BJ (cell line): Measurements from ENCODE around the gene STRIP2. TPM values are rescaled to one million over a fixed set of nuclear protein-coding genes. Genes with fewer than 3 reads are reported as not detected.

Experiments
- CTCF ChIA-PET: fragments of 350-600 bp; formaldehyde crosslinking; extraction: SDS; loops from one replicate; lab custom pipeline; 2021; ENCODE audit warnings: antibody characterized with exemption, inconsistent platforms; lab: Yijun Ruan, JAX
- POLR2A ChIA-PET: fragments of 300-600 bp; sonication (Branson Sonifier 250); formaldehyde crosslinking; extraction: SDS; loops from one replicate; lab custom pipeline; 2021; ENCODE audit warnings: antibody characterized with exemption; lab: Charles Lee
- DNase-seq: peaks from one replicate; pipeline ENCODE4 v3.0.0-alpha.2; 2011; ENCODE audit warnings: low read depth
- H3K27me3 ChIP-seq: 2 replicates; pipeline ENCODE4 v1.6.0; 2011; ENCODE audit warnings: low read length; ENCODE audit not compliant: control insufficient read depth, insufficient read depth
- H3K36me3 ChIP-seq: 2 replicates; pipeline ENCODE4 v1.5.1; 2011; ENCODE audit warnings: low read length; ENCODE audit not compliant: control insufficient read depth, insufficient read depth
- H3K4me3 ChIP-seq: 2 replicates; pipeline ENCODE4 v1.5.1; 2011; ENCODE audit warnings: low read depth, mild to moderate bottlenecking, control low read depth, low read length
- CTCF ChIP-seq: IDR thresholded peaks from 2 replicates; pipeline ENCODE4 v1.5.1; 2011; ENCODE audit warnings: low read depth, mild to moderate bottlenecking, control low read depth, inconsistent platforms, low read length, moderate library complexity; ENCODE audit not compliant: insufficient read depth
- polyA plus RNA-seq: library from polyadenylated mRNA; depleted of rRNA; stranded (reverse); fragments of >200 nt; gene quantifications from 2 replicates; pipeline ENCODE4 v1.2.3, GENCODE V29; 2011

The STRIP2 gene
- polyA plus RNA-seq, 1 experiment: 2.0 TPM

- no peak for DNase-seq
- Histone ChIP-seq H3K36me3 (no peaks in the 10 kb centered on the region), H3K4me3 (no peak overlapping the region), H3K27me3 (no peaks in the 10 kb centered on the region)
- CTCF ChIA-PET: interaction anchor here (1.3 to 6.2 kb wide), 5 partner anchors 7 to 83 kb away, joined by 3 to 31 read pairs (median 4); no protein-coding TSS in a partner anchor
- POLR2A ChIA-PET: no interaction called here
- no peak for TF ChIP-seq CTCF
Observed at GRCh38 chr7:129388333-129389098, 45.7 kb upstream of the STRIP2 start.

DNA sequence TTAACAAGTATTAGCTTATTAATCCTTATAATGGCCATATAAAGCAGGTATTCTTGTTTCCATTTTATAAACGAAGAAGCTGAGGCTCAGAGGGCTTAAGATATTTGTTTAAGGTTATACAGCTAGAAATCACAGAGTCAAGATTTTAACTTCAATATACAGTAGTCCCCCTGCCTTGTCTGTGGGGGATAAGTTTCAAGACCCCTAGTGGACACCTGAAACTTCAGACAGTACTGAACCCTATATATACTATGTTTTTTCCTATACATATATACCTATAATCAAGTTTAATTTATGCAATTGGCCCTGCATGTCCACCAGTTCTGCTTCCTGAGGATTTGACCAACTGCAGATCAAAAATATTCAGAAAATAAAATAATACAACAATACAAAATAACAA is 44.4 kb upstream of the STRIP2 start:
- Histone ChIP-seq H3K4me3 (no peak overlapping the region), H3K36me3 (no peaks in the 10 kb centered on the region), H3K27me3 (no peaks in the 10 kb centered on the region)
- CTCF ChIA-PET: interaction anchor here (0.7 to 6.2 kb wide), 6 partner anchors 9 to 82 kb away, joined by 3 to 31 read pairs (median 4); no protein-coding TSS in a partner anchor
- POLR2A ChIA-PET: no interaction called here
- no peak for TF ChIP-seq CTCF
- no peak for DNase-seq

- no peak for DNase-seq
- POLR2A ChIA-PET: no interaction called here
- no peak overlapping the region for H3K4me3 ChIP-seq
- CTCF ChIA-PET: interaction anchor here (1.7 to 6.2 kb wide), 3 partner anchors 10 to 22 kb away, joined by 5 to 31 read pairs (median 19); no protein-coding TSS in a partner anchor
- no peaks in the 10 kb centered on the region for H3K27me3 ChIP-seq
- TF ChIP-seq CTCF: no peak
- H3K36me3 ChIP-seq: no peaks in the 10 kb centered on the region
Observed at GRCh38 chr7:129390314-129390713, 43.9 kb upstream of the STRIP2 start.

DNA sequence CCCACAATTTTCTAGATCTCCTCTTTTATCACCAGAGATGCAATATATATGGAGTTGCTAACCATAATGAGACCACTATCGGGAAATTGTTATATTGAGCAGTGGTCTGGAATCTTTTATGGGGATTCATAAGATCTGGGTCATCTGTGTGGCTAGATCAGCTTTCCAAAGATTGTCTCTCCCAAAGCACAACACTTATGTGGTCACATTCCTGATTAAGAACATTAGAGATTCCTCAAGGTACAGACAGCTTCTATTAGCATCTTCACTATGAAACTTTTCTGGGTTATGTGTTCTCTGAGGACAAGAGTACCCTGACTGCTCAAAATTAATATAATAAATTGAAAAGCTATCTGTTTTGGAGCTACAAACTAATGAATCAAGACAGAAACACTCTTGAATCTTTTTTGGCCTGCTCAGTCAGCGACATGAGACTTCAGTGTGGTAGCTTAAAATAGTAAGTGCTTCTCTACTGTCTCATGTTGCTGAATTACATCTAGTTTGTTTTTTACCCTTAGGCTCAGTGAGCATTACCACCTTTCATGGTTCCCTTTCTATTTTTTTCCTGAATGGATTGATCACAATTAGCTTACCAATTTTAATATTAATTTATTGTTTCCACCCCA is 42.6 kb upstream of the STRIP2 start:
- ChIA-PET CTCF (interaction anchor here (0.9 to 6.2 kb wide), 8 partner anchors 10 to 216 kb away, joined by 3 to 31 read pairs (median 4); no protein-coding TSS in a partner anchor), POLR2A (no interaction called here)

More for the DNA sequence above, 42.6 kb upstream of the STRIP2 start:
- Histone ChIP-seq H3K4me3 (no peak overlapping the region), H3K36me3 (no peaks in the 10 kb centered on the region), H3K27me3 (no peaks in the 10 kb centered on the region)
- TF ChIP-seq CTCF: no peak
- no peak for DNase-seq
